CD8-positive, alpha-beta memory T cell (primary cell): ENCODE data around the gene ACE2. TPM values are rescaled to one million over a fixed set of nuclear protein-coding genes. Genes with fewer than 3 reads are reported as not detected.

Experiments used
- CTCF ChIA-PET: fragments of 350-600 bp; sonication (Branson Sonifier 250); formaldehyde crosslinking; loops from one replicate; lab custom pipeline; 2021; ENCODE audit warnings: antibody characterized with exemption; lab: Charles Lee
- POLR2A ChIA-PET: fragments of 350-600 bp; sonication (Branson Sonifier 250); formaldehyde crosslinking; loops from one replicate; lab custom pipeline; 2021; ENCODE audit warnings: antibody characterized with exemption; lab: Charles Lee
- DNase-seq, 5 donors: peaks; one replicate each; pipeline versions ENCODE4 v3.0.0 to v3.0.0-alpha.2; 2020 to 2022; ENCODE audit warnings: mixed read lengths in 1 of 5
- H3K27ac ChIP-seq: one replicate; pipeline ENCODE4 v1.7.0; 2013; ENCODE audit warnings: low read depth, mild to moderate bottlenecking, low read length, moderate library complexity
- H3K27me3 ChIP-seq: 2 replicates; pipeline ENCODE4 v1.7.0; 2013; ENCODE audit warnings: low read length, mild to moderate bottlenecking; ENCODE audit not compliant: insufficient read depth, poor library complexity, severe bottlenecking
- H3K36me3 ChIP-seq: 2 replicates; pipeline ENCODE4 v1.7.0; 2013; ENCODE audit warnings: mild to moderate bottlenecking, low read length, moderate library complexity; ENCODE audit not compliant: insufficient read depth
- H3K4me1 ChIP-seq: 2 replicates; pipeline ENCODE4 v1.7.0; 2013; ENCODE audit warnings: mild to moderate bottlenecking, low read length, moderate library complexity; ENCODE audit not compliant: insufficient read depth
- H3K4me3 ChIP-seq: 2 replicates; pipeline ENCODE4 v1.7.0; 2013; ENCODE audit warnings: mild to moderate bottlenecking, low read length
- H3K9me3 ChIP-seq: 2 replicates; pipeline ENCODE4 v1.7.0; 2013; ENCODE audit warnings: mild to moderate bottlenecking, low read length
- H3K27ac Mint-ChIP-seq, 8 donors: one replicate each; pipeline ENCODE4 v1.8.0; 2020 to 2021; ENCODE audit warnings: mixed read lengths in 8 of 8, mild to moderate bottlenecking in 6 of 8, inconsistent platforms in 3 of 8, moderate library complexity in 3 of 8
- H3K27me3 Mint-ChIP-seq, 2 donors: one replicate each; pipeline ENCODE4 v1.8.0; 2020 to 2021; ENCODE audit warnings: mixed read lengths in 2 of 2, mild to moderate bottlenecking in 1 of 2, moderate library complexity in 1 of 2
- H3K36me3 Mint-ChIP-seq, 3 donors: one replicate each; pipeline ENCODE4 v1.8.0; 2020 to 2021; ENCODE audit warnings: mixed read lengths in 3 of 3, inconsistent platforms in 1 of 3, mild to moderate bottlenecking in 1 of 3
- H3K4me1 Mint-ChIP-seq, 3 donors: one replicate each; pipeline ENCODE4 v1.8.0; 2020 to 2021; ENCODE audit warnings: mixed read lengths in 3 of 3, inconsistent platforms in 1 of 3, mild to moderate bottlenecking in 1 of 3
- H3K4me3 Mint-ChIP-seq, 7 donors: one replicate each; pipeline ENCODE4 v1.8.0; 2020 to 2021; ENCODE audit warnings: mixed read lengths in 7 of 7, mild to moderate bottlenecking in 6 of 7, moderate library complexity in 4 of 7, inconsistent platforms in 2 of 7
- H3K9me3 Mint-ChIP-seq, 5 donors: one replicate each; pipeline ENCODE4 v1.8.0; 2020 to 2022; ENCODE audit warnings: mixed read lengths in 5 of 5, mild to moderate bottlenecking in 3 of 5, moderate library complexity in 2 of 5, inconsistent platforms in 1 of 5
- polyA plus RNA-seq: library from polyadenylated mRNA; unstranded; fragments of 300-500 nt; fragmentation: Illumina TruSeq; gene quantifications from one replicate; pipeline ENCODE4 v1.2.3, GENCODE V29; 2021
- total RNA-seq, 2 experiments: library from RNA; stranded (reverse); gene quantifications; one replicate each; pipeline ENCODE4 v1.2.3, GENCODE V29; 2021

Gene ACE2
- total and polyA plus RNA-seq, 3 experiments from 2014 or later, result not detected

DNA sequence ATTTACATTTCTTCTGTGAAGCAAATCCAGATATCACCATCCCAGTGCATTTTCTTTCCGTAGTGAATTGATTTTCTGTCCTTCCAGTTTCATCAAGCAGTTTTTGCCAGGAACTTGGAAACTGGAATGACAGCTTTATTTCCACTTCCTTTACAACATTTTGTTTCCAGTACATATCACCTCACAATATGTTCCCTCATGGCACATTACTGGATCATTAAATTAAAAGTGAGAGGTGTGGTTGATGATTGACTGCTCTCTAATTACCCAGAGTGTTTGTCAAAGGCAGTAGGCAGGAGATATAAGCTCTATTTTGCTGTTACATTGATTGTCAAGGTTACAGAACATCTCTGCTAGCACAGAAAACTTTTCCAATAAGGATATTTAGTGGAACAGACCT, 22.3 kb upstream of the ACE2 start:
- Histone ChIP-seq H3K36me3 (no peaks in the 10 kb centered on the region), H3K27me3 (no peaks in the 10 kb centered on the region), H3K27ac (no peak overlapping the region), H3K4me3 (no peak overlapping the region), H3K9me3 (no peaks in the 10 kb centered on the region), H3K4me1 (no peaks in the 10 kb centered on the region)
- no peaks in the 10 kb centered on the region for H3K9me3 Mint-ChIP-seq
- no peaks in the 10 kb centered on the region for H3K36me3 Mint-ChIP-seq
- CTCF ChIA-PET, result no interaction called here
- no peaks in the 10 kb centered on the region for H3K4me1 Mint-ChIP-seq
- peaks cover 8 to 13% of the 10 kb centered on the region in 2 donors for H3K27me3 Mint-ChIP-seq
- POLR2A ChIA-PET, result no interaction called here
- no peak for DNase-seq
- no peak overlapping the region for H3K4me3 Mint-ChIP-seq
- no peak overlapping the region for H3K27ac Mint-ChIP-seq

GRCh38 chrX:15619053-15619755, 18.4 kb upstream of the ACE2 start:
- no peak for DNase-seq
- no peaks in the 10 kb centered on the region for H3K9me3 Mint-ChIP-seq
- ChIA-PET POLR2A (no interaction called here), CTCF (no interaction called here)
- H3K27ac Mint-ChIP-seq, result no peak overlapping the region
- no peak overlapping the region for H3K4me3 Mint-ChIP-seq
- Histone ChIP-seq H3K27ac (no peak overlapping the region), H3K36me3 (no peaks in the 10 kb centered on the region), H3K4me3 (no peak overlapping the region), H3K27me3 (no peaks in the 10 kb centered on the region), H3K9me3 (no peaks in the 10 kb centered on the region), H3K4me1 (no peaks in the 10 kb centered on the region)
- H3K4me1 Mint-ChIP-seq, result no peaks in the 10 kb centered on the region
- H3K27me3 Mint-ChIP-seq, result peaks cover 9 to 10% of the 10 kb centered on the region in 2 donors
- H3K36me3 Mint-ChIP-seq, result no peaks in the 10 kb centered on the region

DNA sequence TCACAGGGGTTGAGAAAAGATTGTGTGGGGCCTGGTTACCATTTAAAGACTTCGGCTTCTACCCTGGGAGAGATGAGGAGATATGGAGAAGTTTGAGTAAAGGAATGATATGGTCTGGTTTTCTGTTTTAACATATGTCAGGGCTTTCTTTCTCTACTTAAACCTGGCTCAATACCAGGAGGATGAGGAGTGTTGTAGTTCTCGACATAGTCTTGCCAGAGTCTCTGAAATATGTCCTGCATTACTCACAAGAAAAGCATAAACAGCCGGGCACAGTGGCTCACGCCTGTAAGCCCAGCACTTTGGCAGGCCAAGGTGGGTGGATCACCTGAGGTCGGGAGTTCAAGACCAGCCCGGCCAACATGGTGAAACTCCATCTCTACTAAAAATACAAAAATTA, 16.4 kb upstream of the ACE2 start:
- H3K27me3 Mint-ChIP-seq, result peaks cover 3 to 6% of the 10 kb centered on the region in 2 donors

GRCh38 chrX:15616531-15616930, 15.8 kb upstream of the ACE2 start:
- Mint-ChIP-seq H3K9me3 (no peaks in the 10 kb centered on the region), H3K27ac (no peak overlapping the region), H3K27me3 (peaks cover 3 to 6% of the 10 kb centered on the region in 2 donors), H3K4me1 (no peaks in the 10 kb centered on the region), H3K4me3 (no peak overlapping the region), H3K36me3 (no peaks in the 10 kb centered on the region)
- H3K9me3 ChIP-seq, result no peaks in the 10 kb centered on the region
- H3K4me3 ChIP-seq, result no peak overlapping the region
- ChIA-PET CTCF (no interaction called here), POLR2A (no interaction called here)
- no peak overlapping the region for H3K27ac ChIP-seq
- H3K36me3 ChIP-seq, result no peaks in the 10 kb centered on the region
- H3K4me1 ChIP-seq, result no peaks in the 10 kb centered on the region
- DNase-seq, result no peak
- H3K27me3 ChIP-seq, result no peaks in the 10 kb centered on the region

More for the DNA sequence above, 16.4 kb upstream of the ACE2 start:
- Histone ChIP-seq H3K36me3 (no peaks in the 10 kb centered on the region), H3K4me1 (no peaks in the 10 kb centered on the region), H3K27ac (no peak overlapping the region), H3K27me3 (no peaks in the 10 kb centered on the region), H3K9me3 (no peaks in the 10 kb centered on the region), H3K4me3 (no peak overlapping the region)
- H3K4me3 Mint-ChIP-seq, result no peak overlapping the region
- H3K9me3 Mint-ChIP-seq, result no peaks in the 10 kb centered on the region
- no peaks in the 10 kb centered on the region for H3K4me1 Mint-ChIP-seq
- CTCF ChIA-PET, result no interaction called here
- DNase-seq, result no peak
- POLR2A ChIA-PET, result no interaction called here
- H3K36me3 Mint-ChIP-seq, result no peaks in the 10 kb centered on the region
- no peak overlapping the region for H3K27ac Mint-ChIP-seq

DNA sequence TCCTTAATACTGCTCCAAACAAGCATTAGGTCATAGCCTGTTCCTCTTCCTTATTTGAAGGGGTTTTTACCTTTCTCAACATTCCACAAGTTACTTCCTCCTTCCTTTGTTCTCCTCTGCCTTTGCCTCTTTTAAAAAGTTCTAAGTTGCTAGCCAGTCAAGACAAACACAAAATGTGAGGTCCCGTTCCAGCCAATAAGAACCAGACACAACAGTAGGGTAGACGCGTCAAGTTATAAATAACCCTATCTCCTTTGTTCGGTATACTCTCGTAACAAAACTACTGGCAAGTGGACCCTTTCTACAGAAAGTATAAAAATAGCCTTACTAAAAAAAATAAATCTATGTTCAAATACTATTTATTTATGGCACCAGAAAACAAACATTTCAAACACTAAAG, 6.3 kb upstream of the ACE2 start:
- no peak overlapping the region for H3K4me3 Mint-ChIP-seq
- H3K27me3 ChIP-seq, result no peaks in the 10 kb centered on the region
- no peaks in the 10 kb centered on the region for H3K36me3 ChIP-seq
- H3K36me3 Mint-ChIP-seq, result peaks cover 0 to 4% (median 0%) of the 10 kb centered on the region in 3 donors
- no peak overlapping the region for H3K27ac ChIP-seq
- H3K27me3 Mint-ChIP-seq, result peaks cover 8 to 20% of the 10 kb centered on the region in 2 donors
- DNase-seq, result no peak
- no peak overlapping the region for H3K4me3 ChIP-seq
- H3K9me3 ChIP-seq, result no peaks in the 10 kb centered on the region
- H3K27ac Mint-ChIP-seq, result no peak overlapping the region
- peaks cover 0 to 8% (median 2%) of the 10 kb centered on the region in 5 donors for H3K9me3 Mint-ChIP-seq
- no peaks in the 10 kb centered on the region for H3K4me1 ChIP-seq
- no peaks in the 10 kb centered on the region for H3K4me1 Mint-ChIP-seq
- ChIA-PET CTCF (no interaction called here), POLR2A (no interaction called here)

- no peaks in the 10 kb centered on the region for H3K4me1 Mint-ChIP-seq
- Histone ChIP-seq H3K27ac (no peak overlapping the region), H3K27me3 (no peaks in the 10 kb centered on the region), H3K4me3 (no peak overlapping the region), H3K36me3 (no peaks in the 10 kb centered on the region), H3K4me1 (no peaks in the 10 kb centered on the region), H3K9me3 (no peaks in the 10 kb centered on the region)
- no peak overlapping the region for H3K4me3 Mint-ChIP-seq
- DNase-seq, result no peak
- H3K27me3 Mint-ChIP-seq, result peaks cover 7 to 24% of the 10 kb centered on the region in 2 donors
- peaks cover 0 to 4% (median 0%) of the 10 kb centered on the region in 3 donors for H3K36me3 Mint-ChIP-seq
- CTCF ChIA-PET, result no interaction called here
- H3K27ac Mint-ChIP-seq, result no peak overlapping the region
- POLR2A ChIA-PET, result no interaction called here
- peaks cover 0 to 8% (median 2%) of the 10 kb centered on the region in 5 donors for H3K9me3 Mint-ChIP-seq
Measured at GRCh38 chrX:15606136-15606535, 5.4 kb upstream of the ACE2 start.

DNA sequence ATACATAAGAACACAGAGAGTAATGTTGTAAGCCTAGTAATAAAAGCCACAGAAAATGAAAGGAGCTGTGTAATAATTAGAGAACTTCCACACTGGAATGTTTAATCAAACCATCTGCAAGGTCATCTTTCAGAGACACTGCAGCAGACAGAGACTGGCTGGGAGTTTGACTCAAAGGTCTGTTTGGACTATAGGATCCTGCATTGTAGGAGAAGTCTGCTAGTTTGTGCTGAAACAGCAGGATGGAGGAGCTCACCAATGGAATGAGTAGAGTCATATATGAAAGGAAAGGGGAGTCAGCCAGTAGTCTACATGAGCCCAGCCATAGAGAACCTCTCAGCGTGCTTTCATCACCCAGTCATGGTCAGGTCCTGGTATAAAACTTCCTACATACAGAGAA, 4.5 kb upstream of the ACE2 start:
- Histone ChIP-seq H3K4me1 (no peaks in the 10 kb centered on the region), H3K9me3 (no peaks in the 10 kb centered on the region), H3K4me3 (no peak overlapping the region), H3K27ac (no peak overlapping the region), H3K36me3 (no peaks in the 10 kb centered on the region), H3K27me3 (no peaks in the 10 kb centered on the region)
- no peak overlapping the region for H3K27ac Mint-ChIP-seq
- no peak for DNase-seq
- H3K9me3 Mint-ChIP-seq, result peaks cover 0 to 6% (median 0%) of the 10 kb centered on the region in 5 donors
- no peaks in the 10 kb centered on the region for H3K4me1 Mint-ChIP-seq
- H3K36me3 Mint-ChIP-seq, result peaks cover 0 to 4% (median 0%) of the 10 kb centered on the region in 3 donors
- no peak overlapping the region for H3K4me3 Mint-ChIP-seq
- POLR2A ChIA-PET, result no interaction called here
- H3K27me3 Mint-ChIP-seq, result peaks cover 8 to 30% of the 10 kb centered on the region in 2 donors
- CTCF ChIA-PET, result no interaction called here

- Histone ChIP-seq H3K4me3 (no peak overlapping the region), H3K36me3 (no peaks in the 10 kb centered on the region), H3K9me3 (no peaks in the 10 kb centered on the region), H3K4me1 (no peaks in the 10 kb centered on the region), H3K27me3 (no peaks in the 10 kb centered on the region), H3K27ac (no peak overlapping the region)
- H3K4me3 Mint-ChIP-seq, result no peak overlapping the region
- no peaks in the 10 kb centered on the region for H3K4me1 Mint-ChIP-seq
- ChIA-PET POLR2A (no interaction called here), CTCF (no interaction called here)
- no peak overlapping the region for H3K27ac Mint-ChIP-seq
- DNase-seq, result no peak
- no peaks in the 10 kb centered on the region for H3K36me3 Mint-ChIP-seq
- H3K9me3 Mint-ChIP-seq, result no peaks in the 10 kb centered on the region
- H3K27me3 Mint-ChIP-seq, result peaks cover 8 to 25% of the 10 kb centered on the region in 2 donors
Measured at GRCh38 chrX:15602761-15603160, 2.0 kb upstream of the ACE2 start.
